SU-DHL-6 (cell line): Measurements from ENCODE around the gene C1QTNF8.

Source experiments
- H2AFZ ChIP-seq: fragments of 200-600 bp; sonication (generic); 2 replicates; pipeline ENCODE4 v1.6.1; 2014; ENCODE audit warnings: low read depth, mild to moderate bottlenecking, moderate library complexity, mixed read lengths, antibody characterized with exemption, low read length; ENCODE audit not compliant: severe bottlenecking
- H3F3A ChIP-seq: fragments of 200-600 bp; shearing (Covaris generic); 2 replicates; pipeline ENCODE4 v1.6.0; 2016; ENCODE audit warnings: antibody characterized with exemption, mild to moderate bottlenecking; ENCODE audit not compliant: insufficient read depth
- H3K27ac ChIP-seq: fragments of 200-600 bp; sonication (generic); 2 replicates; pipeline ENCODE4 v1.5.1; 2016; ENCODE audit warnings: low read depth, mild to moderate bottlenecking, low read length, moderate library complexity, mixed read lengths
- H3K27me3 ChIP-seq: fragments of 200-600 bp; sonication (generic), shearing (Covaris generic); 2 replicates; pipeline ENCODE4 v1.6.0; 2014; ENCODE audit warnings: mild to moderate bottlenecking, low read length
- H3K36me3 ChIP-seq: fragments of 200-600 bp; sonication (generic); 2 replicates; pipeline ENCODE4 v1.6.1; 2014; ENCODE audit warnings: mild to moderate bottlenecking, low read length, mixed read lengths
- H3K4me2 ChIP-seq: fragments of 300-600, 200-600 bp; shearing (Covaris generic), sonication (generic); 2 replicates; pipeline ENCODE4 v1.6.0; 2014; ENCODE audit warnings: low read length, low read depth, mild to moderate bottlenecking; ENCODE audit not compliant: poor library complexity, severe bottlenecking
- H3K4me3 ChIP-seq: fragments of 200-600 bp; sonication (generic); 2 replicates; pipeline ENCODE4 v1.5.1; 2014; ENCODE audit warnings: antibody characterized with exemption, low read length, mild to moderate bottlenecking, mixed read lengths; ENCODE audit not compliant: insufficient read depth, poor library complexity, severe bottlenecking
- H3K79me2 ChIP-seq: fragments of 200-600 bp; sonication (generic); 2 replicates; pipeline ENCODE4 v1.6.1; 2014; ENCODE audit warnings: mild to moderate bottlenecking, low read length, moderate library complexity; ENCODE audit not compliant: insufficient read depth
- H3K9ac ChIP-seq: fragments of 200-600 bp; sonication (generic); 2 replicates; pipeline ENCODE4 v1.7.0; 2014; ENCODE audit warnings: mild to moderate bottlenecking, low read length
- H3K9me2 ChIP-seq: fragments of 200-600 bp; sonication (generic); replicated peaks from 2 replicates; pipeline ENCODE4 v1.6.1; 2014; ENCODE audit warnings: low read length; ENCODE audit not compliant: insufficient read depth
- H3K9me3 ChIP-seq: fragments of 200-600 bp; sonication (generic); 2 replicates; pipeline ENCODE4 v1.6.1; 2014; ENCODE audit warnings: low read length, mixed read lengths; ENCODE audit not compliant: insufficient read depth
- H4K20me1 ChIP-seq: fragments of 200-600 bp; sonication (generic); 2 replicates; pipeline ENCODE4 v1.6.1; 2014; ENCODE audit warnings: low read depth, mild to moderate bottlenecking, antibody characterized with exemption, low read length, moderate library complexity, mixed read lengths
- EZH2phosphoT487 ChIP-seq: fragments of 200-600 bp; sonication (generic), shearing (Covaris generic); conservative IDR thresholded peaks from 2 replicates; pipeline ENCODE4 v1.6.1; 2018; ENCODE audit warnings: mild to moderate bottlenecking, antibody characterized with exemption, low read length, moderate library complexity, mixed read lengths
- TF ChIP-seq, protein P1 (sequence below): fragments of 200-600 bp; sonication (generic); IDR thresholded peaks from one replicate; pipeline ENCODE4 v1.5.1; 2017; ENCODE audit warnings: antibody characterized with exemption, mild to moderate bottlenecking, low read length, moderate library complexity; ENCODE audit not compliant: insufficient read depth, poor library complexity, severe bottlenecking

C1QTNF8 gene

DNA sequence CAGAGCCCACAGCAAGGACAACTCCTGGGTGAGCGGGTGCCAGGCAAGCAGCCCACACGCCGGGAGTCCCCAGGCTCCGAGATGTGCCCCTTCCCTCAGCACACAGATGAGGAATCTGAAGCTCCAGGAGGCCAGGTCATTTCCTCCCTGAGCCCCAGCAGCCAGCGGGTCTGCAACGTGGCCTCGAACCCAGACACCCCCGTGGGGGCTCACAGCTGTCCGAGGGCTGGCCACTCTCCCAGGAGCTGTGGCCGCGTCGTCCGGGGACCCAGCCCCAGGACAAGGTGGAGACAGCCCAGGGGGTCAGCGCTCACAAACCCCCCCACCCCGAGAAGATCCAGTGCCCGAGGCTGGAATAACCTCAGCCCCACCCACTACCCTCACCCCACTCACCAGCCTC is 17.4 kb upstream of the C1QTNF8 start:
- Histone ChIP-seq H3F3A (no peaks in the 10 kb centered on the region), H3K4me3 (no peak overlapping the region), H3K9me2 (no peaks in the 10 kb centered on the region), H3K9me3 (no peaks in the 10 kb centered on the region), H2AFZ (no peak overlapping the region), H3K27ac (no peak overlapping the region), H4K20me1 (no peaks in the 10 kb centered on the region), H3K27me3 (no peaks in the 10 kb centered on the region), H3K9ac (no peak overlapping the region), H3K4me2 (no peak overlapping the region), H3K79me2 (no peaks in the 10 kb centered on the region), H3K36me3 (no peaks in the 10 kb centered on the region)
- TF ChIP-seq, protein P1, sequence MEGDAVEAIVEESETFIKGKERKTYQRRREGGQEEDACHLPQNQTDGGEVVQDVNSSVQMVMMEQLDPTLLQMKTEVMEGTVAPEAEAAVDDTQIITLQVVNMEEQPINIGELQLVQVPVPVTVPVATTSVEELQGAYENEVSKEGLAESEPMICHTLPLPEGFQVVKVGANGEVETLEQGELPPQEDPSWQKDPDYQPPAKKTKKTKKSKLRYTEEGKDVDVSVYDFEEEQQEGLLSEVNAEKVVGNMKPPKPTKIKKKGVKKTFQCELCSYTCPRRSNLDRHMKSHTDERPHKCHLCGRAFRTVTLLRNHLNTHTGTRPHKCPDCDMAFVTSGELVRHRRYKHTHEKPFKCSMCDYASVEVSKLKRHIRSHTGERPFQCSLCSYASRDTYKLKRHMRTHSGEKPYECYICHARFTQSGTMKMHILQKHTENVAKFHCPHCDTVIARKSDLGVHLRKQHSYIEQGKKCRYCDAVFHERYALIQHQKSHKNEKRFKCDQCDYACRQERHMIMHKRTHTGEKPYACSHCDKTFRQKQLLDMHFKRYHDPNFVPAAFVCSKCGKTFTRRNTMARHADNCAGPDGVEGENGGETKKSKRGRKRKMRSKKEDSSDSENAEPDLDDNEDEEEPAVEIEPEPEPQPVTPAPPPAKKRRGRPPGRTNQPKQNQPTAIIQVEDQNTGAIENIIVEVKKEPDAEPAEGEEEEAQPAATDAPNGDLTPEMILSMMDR, result no peak
- no peak for TF ChIP-seq EZH2phosphoT487

DNA sequence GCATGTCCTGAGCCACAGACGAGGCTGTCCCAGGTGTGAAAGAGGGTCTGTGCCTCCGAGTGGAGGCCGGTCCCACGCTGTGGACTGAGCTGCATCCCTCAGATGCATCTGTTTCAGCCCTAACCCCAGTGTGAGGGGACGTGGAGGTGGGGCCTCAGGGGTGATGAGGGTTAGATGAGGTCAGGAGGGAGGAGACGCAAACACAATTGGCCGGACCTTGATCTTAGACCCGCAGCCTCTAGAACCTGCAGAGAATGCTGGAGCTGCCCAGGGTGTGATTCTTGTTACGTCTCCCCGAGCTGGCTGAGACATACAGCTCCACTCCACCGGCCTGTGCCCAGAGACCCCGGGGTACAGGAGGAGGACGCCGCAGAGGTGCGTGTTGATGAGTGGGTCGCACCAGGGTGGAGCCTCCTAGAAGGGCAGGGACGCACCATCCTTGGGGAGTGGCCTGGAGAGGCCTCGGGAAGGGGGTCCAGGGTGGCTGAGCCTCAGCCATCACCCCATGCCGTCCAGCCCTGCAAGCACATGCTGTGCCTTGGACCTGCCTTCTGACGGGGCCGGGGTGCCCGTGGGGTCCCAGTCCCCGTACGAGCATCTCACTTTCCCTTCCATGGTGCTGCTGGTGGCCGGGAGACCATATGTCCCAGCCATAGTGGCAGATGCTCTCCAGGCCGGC is 16.6 kb upstream of the C1QTNF8 start:
- Histone ChIP-seq H2AFZ (no peak overlapping the region), H3K27ac (no peak overlapping the region), H3K4me2 (no peak overlapping the region), H3K9ac (no peak overlapping the region), H3K9me3 (no peaks in the 10 kb centered on the region), H3K36me3 (no peaks in the 10 kb centered on the region), H3K4me3 (no peak overlapping the region), H3F3A (no peaks in the 10 kb centered on the region), H3K9me2 (no peaks in the 10 kb centered on the region), H4K20me1 (no peaks in the 10 kb centered on the region), H3K27me3 (no peaks in the 10 kb centered on the region), H3K79me2 (no peaks in the 10 kb centered on the region)
- TF ChIP-seq, protein P1, result no peak
- TF ChIP-seq EZH2phosphoT487, result no peak

DNA sequence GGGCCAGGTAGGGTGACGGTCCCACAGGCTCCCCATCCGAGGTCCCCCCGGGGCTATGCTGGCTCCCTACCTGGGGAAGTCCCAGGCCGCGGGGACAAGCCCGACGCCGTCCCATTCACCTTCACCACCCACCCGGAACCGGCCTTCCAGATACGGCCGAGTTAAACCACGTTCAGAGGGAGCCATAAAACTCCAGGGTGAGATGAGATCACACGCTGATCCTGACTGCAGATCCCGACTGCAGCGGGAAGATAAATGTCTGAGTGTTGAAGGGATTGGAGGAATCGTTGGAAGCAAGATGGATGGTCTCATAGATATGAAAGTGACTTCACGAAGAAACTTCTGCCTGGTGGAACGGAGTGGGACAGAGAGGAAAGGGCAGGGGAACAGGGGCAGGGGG is 13.6 kb upstream of the C1QTNF8 start:
- TF ChIP-seq EZH2phosphoT487, result no peak
- TF ChIP-seq, protein P1, result no peak
- Histone ChIP-seq H3K36me3 (no peaks in the 10 kb centered on the region), H3K27me3 (no peaks in the 10 kb centered on the region), H3K4me3 (no peak overlapping the region), H3K9ac (no peak overlapping the region), H3K4me2 (no peak overlapping the region), H2AFZ (no peak overlapping the region), H4K20me1 (no peaks in the 10 kb centered on the region), H3K27ac (no peak overlapping the region), H3K9me2 (no peaks in the 10 kb centered on the region), H3F3A (no peaks in the 10 kb centered on the region), H3K9me3 (no peaks in the 10 kb centered on the region), H3K79me2 (no peaks in the 10 kb centered on the region)
